ENCODE measurements around the gene UAP1L1. TPM values are rescaled to one million over a fixed set of nuclear protein-coding genes. Genes with fewer than 3 reads are reported as not detected.

The UAP1L1 gene
- total and polyA plus RNA-seq, 2 experiments from 2014 or later: 15.6 to 39.1 TPM

- Histone ChIP-seq H2AFZ (no peak overlapping the region), H4K20me1 (ENCODE audit: insufficient read depth, poor library complexity, severe bottlenecking) (no peaks in the 10 kb centered on the region), H3K36me3 (replicated peaks; ENCODE audit: insufficient read depth, low read depth) (no peaks in the 10 kb centered on the region), H3K4me3 (no peak overlapping the region), H3K79me2 (no peaks in the 10 kb centered on the region), H3K27ac (no peak overlapping the region), H3K4me2 (no peak overlapping the region), H3K27me3 (no peaks in the 10 kb centered on the region), H3K9me3 (ENCODE audit: low read depth) (no peaks in the 10 kb centered on the region), H3K4me1 (ENCODE audit: insufficient read depth) (no peaks in the 10 kb centered on the region), H3K9me2 (replicated peaks; ENCODE audit: insufficient read depth) (no peaks in the 10 kb centered on the region)
- TF ChIP-seq EZH2phosphoT487 (IDR thresholded peaks at IDR 0.05; ENCODE audit: low read depth, severe bottlenecking, unreplicated experiment) (no peak), EZH2 (IDR thresholded peaks at IDR 0.05; ENCODE audit: borderline replicate concordance) (no peak)
- TF ChIP-seq, protein P1, sequence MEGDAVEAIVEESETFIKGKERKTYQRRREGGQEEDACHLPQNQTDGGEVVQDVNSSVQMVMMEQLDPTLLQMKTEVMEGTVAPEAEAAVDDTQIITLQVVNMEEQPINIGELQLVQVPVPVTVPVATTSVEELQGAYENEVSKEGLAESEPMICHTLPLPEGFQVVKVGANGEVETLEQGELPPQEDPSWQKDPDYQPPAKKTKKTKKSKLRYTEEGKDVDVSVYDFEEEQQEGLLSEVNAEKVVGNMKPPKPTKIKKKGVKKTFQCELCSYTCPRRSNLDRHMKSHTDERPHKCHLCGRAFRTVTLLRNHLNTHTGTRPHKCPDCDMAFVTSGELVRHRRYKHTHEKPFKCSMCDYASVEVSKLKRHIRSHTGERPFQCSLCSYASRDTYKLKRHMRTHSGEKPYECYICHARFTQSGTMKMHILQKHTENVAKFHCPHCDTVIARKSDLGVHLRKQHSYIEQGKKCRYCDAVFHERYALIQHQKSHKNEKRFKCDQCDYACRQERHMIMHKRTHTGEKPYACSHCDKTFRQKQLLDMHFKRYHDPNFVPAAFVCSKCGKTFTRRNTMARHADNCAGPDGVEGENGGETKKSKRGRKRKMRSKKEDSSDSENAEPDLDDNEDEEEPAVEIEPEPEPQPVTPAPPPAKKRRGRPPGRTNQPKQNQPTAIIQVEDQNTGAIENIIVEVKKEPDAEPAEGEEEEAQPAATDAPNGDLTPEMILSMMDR (IDR thresholded peaks at IDR 0.05; ENCODE audit: poor library complexity): no peak
- DNase-seq (ENCODE audit: low spot score): no peak
- WGBS (ENCODE audit: low lambda C conversion rate, missing lambda C conversion rate): 98% methylated on average over 16 of the region's 20 CpGs
These were observed 20.6 kb downstream of the UAP1L1 start for GRCh38 chr9:137097761-137098462.

GRCh38 chr9:137099231-137099630, 21.9 kb downstream of the UAP1L1 start:
- H3K4me3 ChIP-seq: no peak overlapping the region
- H3K27me3 ChIP-seq: no peaks in the 10 kb centered on the region
- H2AFZ ChIP-seq: no peak overlapping the region
- H3K4me1 ChIP-seq (ENCODE audit: insufficient read depth): no peaks in the 10 kb centered on the region
- H4K20me1 ChIP-seq (ENCODE audit: insufficient read depth, poor library complexity, severe bottlenecking): no peaks in the 10 kb centered on the region
- no peak for TF ChIP-seq EZH2 (IDR thresholded peaks at IDR 0.05; ENCODE audit: borderline replicate concordance)
- DNase-seq (ENCODE audit: low spot score): no peak
- no peaks in the 10 kb centered on the region for H3K9me3 ChIP-seq (ENCODE audit: low read depth)
- no peaks in the 10 kb centered on the region for H3K36me3 ChIP-seq (replicated peaks; ENCODE audit: insufficient read depth, low read depth)
- H3K79me2 ChIP-seq: no peaks in the 10 kb centered on the region
- no peak overlapping the region for H3K27ac ChIP-seq
- H3K9me2 ChIP-seq (replicated peaks; ENCODE audit: insufficient read depth): no peaks in the 10 kb centered on the region
- H3K4me2 ChIP-seq: no peak overlapping the region
- 98% methylated on average over 14 of the region's 14 CpGs for WGBS (ENCODE audit: low lambda C conversion rate, missing lambda C conversion rate)

DNA sequence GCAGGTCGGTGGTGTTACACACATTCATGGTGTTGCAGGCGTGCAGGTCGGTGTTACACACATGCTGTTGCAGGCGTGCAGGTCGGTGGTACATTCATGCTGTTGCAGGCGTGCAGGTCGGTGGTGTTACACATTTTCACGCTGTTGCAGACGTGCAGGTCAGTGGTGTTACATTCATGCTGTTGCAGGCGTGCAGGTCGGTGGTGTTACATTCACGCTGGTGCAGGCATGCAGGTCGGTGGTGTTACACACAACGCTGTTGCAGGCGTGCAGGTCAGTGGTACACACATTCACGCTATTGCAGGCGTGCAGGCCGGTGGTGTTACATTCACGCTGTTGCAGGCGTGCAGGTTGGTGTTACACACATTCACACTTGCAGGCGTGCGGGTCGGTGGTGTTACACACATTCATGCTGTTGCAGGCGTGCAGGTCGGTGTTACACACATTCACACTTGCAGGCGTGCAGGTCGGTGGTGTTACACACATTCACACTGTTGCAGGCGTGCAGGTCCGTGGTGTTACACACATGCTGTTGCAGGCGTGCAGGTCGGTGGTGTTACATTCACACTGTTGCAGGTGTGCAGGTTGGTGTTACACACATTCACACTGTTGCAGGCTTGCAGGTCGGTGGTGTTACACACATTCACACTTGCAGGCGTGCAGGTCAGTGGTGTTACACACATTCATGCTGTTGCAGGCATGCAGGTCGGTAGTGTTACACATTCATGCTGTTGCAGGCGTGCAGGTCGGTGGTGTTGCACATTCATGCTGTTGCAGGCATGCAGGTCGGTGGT, 26.1 kb downstream of the UAP1L1 start:
- Histone ChIP-seq H3K27ac (no peak overlapping the region), H3K4me3 (no peak overlapping the region), H3K4me2 (no peak overlapping the region), H3K9me2 (replicated peaks; ENCODE audit: insufficient read depth) (no peaks in the 10 kb centered on the region), H3K27me3 (no peaks in the 10 kb centered on the region), H3K9me3 (ENCODE audit: low read depth) (no peaks in the 10 kb centered on the region), H2AFZ (no peak overlapping the region), H3K36me3 (replicated peaks; ENCODE audit: insufficient read depth, low read depth) (no peaks in the 10 kb centered on the region), H4K20me1 (ENCODE audit: insufficient read depth, poor library complexity, severe bottlenecking) (no peaks in the 10 kb centered on the region), H3K4me1 (ENCODE audit: insufficient read depth) (no peaks in the 10 kb centered on the region), H3K79me2 (no peaks in the 10 kb centered on the region)
- DNase-seq (ENCODE audit: low spot score): no peak
- 93% methylated on average over 35 of the region's 37 CpGs for WGBS (ENCODE audit: low lambda C conversion rate, missing lambda C conversion rate)
- TF ChIP-seq, protein P1 (IDR thresholded peaks at IDR 0.05; ENCODE audit: poor library complexity): no peak
- TF ChIP-seq EZH2phosphoT487 (IDR thresholded peaks at IDR 0.05; ENCODE audit: low read depth, severe bottlenecking, unreplicated experiment) (no peak), EZH2 (IDR thresholded peaks at IDR 0.05; ENCODE audit: borderline replicate concordance) (no peak)

Data from hepatocyte (in vitro differentiated cells).